Measurements from ENCODE around the gene A2ML1.
"Not testable (repeated sequence)": the region's sequence is repeated elsewhere in the genome, so short reads cannot be mapped to it uniquely, and the experiment has no call there.

DNA sequence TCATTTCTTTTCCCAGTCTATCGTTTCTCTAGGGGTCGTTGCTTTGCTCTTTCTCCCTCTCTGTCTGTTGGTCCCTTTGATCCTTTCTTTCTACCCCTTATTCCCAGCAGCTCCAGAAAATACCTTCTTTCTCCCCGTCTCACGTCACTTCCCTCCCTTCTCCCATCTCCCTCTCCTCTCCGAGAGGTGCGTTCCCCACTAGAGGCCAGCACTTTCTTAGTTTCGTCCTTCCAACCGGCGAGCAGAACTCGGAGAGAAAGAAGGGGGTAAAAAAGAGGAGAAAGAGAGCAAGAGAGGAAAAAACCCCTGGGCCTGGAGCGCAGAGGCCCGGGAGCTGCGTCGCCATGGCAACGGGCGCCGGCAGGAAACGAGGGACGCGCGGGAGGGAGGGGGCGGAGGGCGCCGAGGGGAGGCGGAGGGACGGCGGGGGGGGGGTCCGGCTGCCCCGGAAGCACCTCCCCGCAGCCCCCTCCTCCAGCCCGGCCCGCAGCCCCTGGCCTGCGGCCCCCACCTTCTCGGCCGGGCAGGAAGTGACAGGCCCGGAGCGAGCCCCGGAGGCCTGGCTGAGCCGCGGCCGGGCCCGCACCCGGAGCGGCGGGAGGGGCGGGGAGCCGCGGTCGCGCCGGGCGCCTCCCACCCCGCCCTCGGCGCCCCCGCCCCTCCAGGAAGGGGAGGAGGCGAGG lies 91.8 kb downstream of the A2ML1 start, which contains the start of gene PHC1:
- TF ChIP-seq, protein P1, sequence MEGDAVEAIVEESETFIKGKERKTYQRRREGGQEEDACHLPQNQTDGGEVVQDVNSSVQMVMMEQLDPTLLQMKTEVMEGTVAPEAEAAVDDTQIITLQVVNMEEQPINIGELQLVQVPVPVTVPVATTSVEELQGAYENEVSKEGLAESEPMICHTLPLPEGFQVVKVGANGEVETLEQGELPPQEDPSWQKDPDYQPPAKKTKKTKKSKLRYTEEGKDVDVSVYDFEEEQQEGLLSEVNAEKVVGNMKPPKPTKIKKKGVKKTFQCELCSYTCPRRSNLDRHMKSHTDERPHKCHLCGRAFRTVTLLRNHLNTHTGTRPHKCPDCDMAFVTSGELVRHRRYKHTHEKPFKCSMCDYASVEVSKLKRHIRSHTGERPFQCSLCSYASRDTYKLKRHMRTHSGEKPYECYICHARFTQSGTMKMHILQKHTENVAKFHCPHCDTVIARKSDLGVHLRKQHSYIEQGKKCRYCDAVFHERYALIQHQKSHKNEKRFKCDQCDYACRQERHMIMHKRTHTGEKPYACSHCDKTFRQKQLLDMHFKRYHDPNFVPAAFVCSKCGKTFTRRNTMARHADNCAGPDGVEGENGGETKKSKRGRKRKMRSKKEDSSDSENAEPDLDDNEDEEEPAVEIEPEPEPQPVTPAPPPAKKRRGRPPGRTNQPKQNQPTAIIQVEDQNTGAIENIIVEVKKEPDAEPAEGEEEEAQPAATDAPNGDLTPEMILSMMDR (IDR thresholded peaks at IDR 0.05; ENCODE audit: low read depth, low read length): peak; percentile 51
- not testable (repeated sequence) for TF ChIP-seq EZH2phosphoT487 (IDR thresholded peaks at IDR 0.05; ENCODE audit: low read depth)
